Activated T-helper 1 cell treated with anti-CD3 and anti-CD28 coated beads, Interleukin-2, amount 50 U/mL, for 16 hours (primary cell): ENCODE measurements around the gene DIP2C.
"Not testable (repeated sequence)": the region's sequence is repeated elsewhere in the genome, so short reads cannot be mapped to it uniquely, and the experiment has no call there.

ENCODE experiments used
- DNase-seq, 2 donors: peaks; one replicate each; pipeline ENCODE4 v3.0.0-alpha.2; 2020; ENCODE audit warnings: low read depth in 1 of 2, low spot score in 1 of 2

DIP2C gene

DNA sequence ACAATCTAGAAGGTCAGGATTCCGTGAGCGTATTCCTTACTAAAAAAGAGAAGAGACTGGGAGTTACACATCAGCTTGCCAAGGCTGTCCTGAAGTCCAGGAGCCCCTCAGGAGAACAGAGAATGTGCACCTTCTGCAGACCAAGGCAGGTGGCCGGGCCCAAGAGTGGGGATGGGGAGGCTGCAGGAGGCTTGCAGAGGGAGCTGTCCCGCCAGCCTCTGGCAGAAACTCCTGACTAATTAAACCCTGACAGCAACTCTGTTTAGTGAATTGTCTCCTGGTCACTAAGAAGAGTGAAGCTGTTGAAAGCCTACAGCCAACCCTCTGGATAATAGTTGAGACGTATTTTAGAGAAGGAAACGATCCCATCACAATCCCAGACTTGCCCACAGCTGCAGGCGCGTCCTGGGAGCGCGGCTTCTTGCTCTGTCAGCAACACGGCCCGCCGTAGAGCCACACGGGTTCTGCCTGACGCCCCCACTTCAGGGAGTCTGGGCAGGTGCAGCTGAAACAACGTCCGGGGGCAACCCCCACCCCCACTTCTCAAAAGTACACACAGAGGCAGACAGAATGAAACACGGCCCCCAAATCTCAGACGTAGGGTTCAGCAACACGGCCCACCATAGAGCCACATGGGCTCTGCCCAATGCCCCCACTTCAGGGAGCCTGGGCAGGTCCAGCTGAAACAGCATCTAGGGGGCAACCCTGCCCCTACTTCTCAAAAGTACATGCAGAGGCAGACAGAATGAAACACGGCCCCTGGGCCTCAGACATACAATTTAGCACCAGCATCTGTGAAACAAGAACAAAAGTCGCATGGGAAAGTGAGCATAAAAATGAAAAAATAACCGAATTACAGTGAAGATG is 45.2 kb downstream of the DIP2C start:
- DNase-seq, result no peak

DNA sequence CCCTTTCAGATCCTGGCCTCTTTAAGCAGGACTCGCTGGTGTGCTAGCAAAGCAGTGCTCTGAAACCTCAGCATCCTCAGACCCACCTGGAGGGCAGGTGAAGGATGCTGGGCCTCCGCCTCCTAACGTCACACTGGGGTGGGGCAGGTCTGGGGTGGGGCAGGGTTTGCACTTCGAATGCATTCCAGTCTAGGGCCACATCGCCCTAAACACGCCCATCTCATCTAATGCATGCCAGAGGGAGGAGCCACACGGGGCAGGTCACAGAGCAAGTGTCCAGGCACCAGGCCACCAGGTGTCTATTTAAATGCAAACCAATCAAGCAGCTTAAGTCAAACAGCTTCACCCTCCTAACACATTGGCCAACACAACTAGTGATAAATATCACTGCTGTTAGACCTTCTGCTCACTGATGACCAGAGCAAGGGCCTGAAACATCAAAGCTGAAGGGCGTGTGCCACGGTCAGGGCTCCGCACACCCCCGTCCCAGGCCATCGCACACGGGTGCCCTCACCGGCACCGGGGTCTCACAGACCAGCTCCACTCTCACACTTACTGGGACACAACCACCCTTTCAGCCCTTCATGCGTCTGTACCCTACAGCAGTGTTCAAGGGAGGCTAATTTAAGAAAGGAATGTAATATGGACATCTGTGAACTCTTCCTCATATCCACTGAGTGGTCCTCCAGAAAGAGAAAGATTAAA is 47.1 kb downstream of the DIP2C start:
- DNase-seq, result no peak

DNA sequence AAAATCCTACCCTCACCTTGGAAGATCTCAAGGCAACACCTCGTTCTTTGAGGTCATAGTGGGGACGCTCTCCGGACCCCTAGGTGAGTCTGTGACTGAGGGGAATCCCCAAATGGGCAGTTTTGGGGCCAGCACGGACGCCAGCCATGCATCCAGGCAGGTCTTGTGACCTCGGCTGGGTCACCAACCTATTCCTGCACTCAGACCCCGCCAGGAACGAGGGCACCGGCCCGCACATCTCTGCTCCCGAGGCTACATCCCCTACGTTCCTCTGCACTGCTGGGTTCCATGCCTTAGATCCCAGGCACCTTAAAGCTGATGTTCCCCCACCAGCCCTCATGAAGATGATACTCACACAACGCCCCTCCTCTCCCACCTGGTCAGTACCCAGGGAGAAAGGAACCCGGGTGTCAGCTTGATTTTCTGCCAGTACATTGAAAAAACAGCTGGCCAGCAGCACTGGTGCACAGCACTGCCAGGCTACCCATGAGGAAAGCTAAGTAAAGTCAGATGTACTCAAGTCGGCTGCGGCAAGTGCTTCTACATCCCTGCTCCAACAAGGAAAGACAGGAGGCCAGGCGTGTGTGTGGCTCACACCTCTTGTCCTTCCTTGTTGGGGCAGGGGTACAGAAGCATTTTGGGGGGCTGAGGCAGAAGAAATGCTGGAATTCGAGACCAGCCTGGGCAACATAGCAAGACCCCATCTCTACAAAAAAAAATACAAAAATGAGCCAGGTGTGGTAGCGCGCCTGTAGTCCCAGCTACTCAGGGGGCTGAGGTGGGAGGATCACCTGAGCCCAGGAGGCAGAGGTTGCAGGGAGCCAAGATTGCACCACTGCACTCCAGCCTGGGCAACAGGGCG is 48.1 kb downstream of the DIP2C start:
- DNase-seq, result no peak

DNA sequence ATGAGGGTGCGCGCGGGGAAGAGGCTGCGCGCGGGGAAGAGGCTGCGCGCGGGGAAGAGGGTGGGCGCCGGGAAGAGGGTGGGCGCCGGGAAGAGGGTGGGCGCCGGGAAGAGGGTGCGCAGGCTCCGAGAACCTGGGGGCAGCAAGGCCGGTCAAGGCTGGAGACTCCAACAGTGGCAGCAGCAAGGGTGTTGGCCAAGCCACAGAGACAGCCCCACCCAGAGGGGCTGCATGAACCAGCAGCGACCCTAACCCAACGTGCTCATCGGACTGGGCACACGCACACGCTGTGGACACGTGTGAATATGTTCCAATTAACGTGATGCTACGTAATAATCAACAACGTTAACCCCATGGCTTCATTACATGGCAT is 48.8 kb downstream of the DIP2C start:
- no peak for DNase-seq

DNA sequence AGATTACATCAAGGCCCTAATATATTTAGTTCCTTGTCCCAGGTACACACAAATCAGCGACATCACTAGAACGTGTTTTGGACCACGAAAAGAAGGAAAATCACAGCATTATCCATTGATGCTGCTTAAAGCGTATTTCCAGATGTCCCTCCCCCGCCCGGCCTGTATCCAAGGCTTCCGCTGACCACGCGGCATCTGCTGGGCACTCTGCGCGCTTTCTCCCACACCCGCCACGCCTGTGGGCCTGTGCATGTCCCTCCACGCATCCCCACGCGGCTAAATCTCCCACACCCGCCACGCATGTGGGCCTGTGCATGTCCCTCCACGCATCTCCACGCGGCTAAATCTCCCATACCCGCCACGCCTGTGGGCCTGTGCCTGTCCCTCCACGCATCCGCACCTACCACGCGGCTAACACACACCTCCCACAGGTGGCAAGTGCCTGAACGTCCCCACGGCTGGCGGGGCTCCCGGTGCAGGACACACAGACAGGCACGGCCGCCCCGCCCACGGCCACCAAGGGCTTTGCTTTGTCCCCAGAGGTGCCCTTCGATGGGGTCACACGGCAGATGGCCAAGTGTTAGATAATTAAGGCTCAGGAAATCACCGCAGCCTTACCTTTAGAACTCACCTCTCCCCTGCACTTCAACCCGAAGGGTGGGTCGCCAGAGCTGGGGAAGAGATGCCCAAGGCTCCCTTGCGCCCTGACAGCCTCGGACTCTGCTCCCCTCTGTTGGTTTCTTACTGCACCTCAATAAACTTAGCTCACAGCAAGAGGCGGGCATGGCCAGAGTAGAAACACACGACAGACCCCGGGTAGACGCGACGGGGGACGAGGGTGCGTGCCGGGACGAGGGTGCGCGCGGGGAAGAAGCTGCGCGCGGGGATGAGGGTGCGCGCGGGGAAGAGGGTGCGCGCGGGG is 49.5 kb downstream of the DIP2C start:
- no peak for DNase-seq

DNA sequence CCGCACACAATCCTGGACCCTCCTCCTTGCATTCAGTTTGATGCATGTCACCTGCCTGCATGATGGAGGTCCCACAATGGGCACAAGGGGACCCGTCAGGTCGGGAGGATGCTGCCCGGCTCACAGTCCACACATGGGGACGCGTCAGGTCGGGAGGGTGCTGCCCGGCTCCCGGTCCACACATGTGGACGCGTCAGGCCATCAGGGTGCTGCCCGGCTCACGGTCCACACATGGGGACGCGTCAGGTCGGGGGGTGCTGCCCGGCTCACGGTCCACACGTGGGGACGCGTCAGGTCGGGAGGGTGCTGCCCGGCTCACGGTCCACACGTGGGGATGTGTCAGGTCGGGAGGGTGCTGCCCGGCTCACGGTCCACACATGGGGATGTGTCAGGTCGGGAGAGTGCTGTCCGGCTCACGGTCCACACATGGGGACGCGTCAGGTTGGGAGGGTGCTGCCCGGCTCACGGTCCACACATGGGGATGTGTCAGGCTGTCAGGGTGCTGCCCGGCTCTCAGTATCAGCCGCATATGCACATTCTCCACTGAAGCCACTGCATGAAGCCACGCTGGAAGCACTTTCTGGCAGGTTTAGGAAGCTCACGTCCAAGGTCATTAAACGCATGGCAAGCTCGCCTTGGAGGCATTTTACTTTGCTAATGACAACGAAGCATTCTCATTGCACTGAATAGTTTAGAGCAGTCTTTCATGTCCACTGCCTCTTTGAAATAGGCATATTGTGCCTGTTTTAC is 50.3 kb downstream of the DIP2C start:
- DNase-seq, result no peak

DNA sequence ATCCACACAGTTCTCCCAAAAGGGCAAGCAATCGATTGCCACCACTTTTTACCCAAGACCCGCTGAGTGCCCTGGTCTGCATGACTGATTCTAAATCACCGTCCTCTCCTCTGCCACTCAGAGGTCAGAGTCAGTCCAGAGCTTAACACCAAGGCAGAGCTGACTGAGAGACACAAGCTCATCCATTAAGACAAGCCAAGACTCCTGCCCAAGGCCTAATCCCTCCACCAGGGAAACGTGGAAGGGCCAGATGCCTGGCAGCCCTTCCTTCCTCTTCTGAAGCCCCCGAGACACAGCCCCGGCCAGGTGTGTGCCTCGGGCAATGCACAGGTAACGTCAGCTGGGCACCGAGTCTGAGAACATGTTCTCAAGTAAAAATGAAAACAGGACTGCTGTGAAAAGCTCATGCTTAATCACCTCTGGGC is 51.7 kb downstream of the DIP2C start:
- no peak for DNase-seq

DNA sequence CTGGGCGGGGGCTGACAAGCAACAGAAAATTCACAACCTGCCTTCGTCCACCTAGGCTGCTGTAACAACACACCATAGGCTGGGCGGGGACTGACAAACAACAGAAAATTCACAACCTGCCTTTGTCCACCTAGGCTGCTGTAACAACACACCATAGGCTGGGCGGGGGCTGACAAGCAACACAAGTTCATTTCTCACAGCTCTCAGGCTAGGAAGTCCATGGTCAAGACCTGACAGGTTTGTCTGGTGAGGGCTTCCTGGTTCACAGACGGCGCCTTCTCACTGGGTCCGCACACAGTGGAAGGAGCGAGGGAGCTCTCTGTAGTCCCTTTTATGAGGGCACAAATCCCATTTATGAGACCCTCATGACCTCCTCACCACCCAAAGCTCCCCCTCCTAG is 52.2 kb downstream of the DIP2C start:
- no peak for DNase-seq

DNA sequence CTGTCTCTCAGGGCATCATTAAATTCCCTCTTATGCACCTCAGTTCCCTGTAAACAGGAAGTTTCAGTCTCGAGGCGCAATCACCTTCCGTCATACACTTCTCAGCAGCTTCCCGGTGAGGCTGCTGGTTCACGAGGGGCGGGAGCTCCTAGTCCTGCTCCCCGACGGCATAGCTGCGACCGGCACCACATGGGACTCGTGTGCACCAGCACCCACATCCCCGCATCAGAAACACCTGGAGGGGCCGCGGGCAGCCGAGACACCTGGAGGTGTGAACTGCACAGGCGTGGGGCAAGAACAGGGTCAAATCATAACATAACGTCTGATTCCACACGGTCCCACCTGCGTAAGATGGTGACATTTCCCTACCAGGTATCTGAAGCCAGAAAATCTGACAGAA is 52.7 kb downstream of the DIP2C start:
- DNase-seq, result no peak

DNA sequence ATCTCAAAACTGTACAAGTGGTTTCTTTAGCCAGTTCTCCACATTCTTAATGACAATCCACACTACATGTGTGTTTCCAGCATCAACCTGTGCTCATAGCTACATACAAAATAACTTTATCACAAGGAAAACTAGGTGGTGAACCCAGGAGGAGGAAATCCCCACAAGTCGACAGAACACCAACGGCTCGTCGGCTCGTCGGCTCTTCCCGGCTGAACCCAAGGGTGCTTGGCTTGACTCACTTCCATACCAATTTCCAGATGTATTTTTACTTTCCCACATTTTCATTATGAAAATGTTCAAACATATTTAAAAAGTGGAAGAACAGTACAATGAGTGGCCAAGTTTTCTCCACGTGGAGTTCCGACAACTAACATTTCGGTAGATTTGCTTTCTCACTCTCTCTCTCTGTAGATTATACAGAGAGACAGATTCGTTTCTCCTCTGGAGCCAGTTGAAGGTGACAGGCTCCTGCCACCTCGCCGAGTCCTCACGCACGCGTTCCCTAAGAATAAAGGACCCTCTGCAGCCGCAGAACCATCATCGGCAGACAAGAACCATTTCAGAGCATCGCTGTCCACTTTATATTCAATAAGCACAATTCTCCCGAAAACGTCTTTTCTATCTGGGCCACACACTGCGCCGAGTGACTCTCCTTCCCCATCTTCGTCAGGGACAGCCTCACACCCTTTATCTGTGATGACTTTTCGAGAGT is 53.3 kb downstream of the DIP2C start:
- no peak for DNase-seq

DNA sequence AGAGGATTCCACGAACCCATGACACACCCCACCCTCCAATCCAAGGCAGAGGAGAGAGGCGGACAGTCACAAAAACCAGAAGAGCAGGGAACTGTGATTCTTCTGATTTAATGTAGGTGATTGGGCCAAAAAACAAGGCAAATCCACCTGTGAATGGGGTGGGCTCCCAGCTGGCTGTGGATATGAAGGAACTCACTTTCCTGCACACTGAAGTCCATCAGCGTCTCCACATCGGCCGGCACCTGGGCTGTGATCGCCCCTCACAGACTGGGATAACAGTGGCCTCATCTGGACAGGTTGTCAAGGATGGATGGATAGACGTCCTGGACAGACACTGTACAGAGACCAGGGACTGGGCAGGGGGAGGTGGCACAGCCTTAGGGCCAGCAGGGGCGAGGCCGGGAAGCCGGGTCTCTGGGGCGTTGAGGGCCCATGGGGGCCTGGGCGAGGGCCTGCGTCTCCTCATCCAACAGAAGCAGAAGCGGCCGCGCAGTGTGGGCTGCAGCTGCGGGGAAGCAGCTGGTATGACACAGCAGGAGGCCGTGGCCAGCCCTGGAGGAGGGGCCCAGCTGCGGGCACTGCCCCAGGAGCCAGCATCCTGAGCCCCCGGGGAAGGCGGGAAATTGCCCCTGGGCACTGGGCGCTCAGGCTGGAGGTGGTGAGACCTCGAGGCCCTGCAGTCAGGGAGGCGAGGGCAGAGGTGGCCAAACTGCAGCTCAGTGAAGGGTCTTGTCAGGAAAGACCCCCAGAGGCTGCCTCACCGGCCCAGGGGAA is 54.2 kb downstream of the DIP2C start:
- no peak for DNase-seq

DNA sequence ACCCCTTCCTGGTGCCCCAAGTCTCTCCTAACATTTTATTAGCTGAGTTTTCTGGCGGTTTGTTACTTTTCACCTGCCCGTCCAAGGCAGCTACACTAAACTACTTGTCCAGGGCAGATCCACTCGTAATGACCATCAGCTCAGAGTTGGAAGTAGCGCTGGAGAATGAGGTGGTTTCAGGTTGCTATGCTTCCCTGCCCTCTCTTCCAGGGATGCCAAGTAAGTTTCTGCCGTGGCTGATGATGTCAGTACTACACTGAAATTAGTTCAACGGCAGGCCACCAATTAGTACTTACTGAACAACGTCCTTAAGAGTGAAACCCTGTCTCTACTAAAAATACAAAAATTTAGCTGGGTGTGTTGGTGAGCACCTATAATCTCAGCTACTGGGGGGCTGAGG is 55.2 kb downstream of the DIP2C start:
- no peak for DNase-seq

DNA sequence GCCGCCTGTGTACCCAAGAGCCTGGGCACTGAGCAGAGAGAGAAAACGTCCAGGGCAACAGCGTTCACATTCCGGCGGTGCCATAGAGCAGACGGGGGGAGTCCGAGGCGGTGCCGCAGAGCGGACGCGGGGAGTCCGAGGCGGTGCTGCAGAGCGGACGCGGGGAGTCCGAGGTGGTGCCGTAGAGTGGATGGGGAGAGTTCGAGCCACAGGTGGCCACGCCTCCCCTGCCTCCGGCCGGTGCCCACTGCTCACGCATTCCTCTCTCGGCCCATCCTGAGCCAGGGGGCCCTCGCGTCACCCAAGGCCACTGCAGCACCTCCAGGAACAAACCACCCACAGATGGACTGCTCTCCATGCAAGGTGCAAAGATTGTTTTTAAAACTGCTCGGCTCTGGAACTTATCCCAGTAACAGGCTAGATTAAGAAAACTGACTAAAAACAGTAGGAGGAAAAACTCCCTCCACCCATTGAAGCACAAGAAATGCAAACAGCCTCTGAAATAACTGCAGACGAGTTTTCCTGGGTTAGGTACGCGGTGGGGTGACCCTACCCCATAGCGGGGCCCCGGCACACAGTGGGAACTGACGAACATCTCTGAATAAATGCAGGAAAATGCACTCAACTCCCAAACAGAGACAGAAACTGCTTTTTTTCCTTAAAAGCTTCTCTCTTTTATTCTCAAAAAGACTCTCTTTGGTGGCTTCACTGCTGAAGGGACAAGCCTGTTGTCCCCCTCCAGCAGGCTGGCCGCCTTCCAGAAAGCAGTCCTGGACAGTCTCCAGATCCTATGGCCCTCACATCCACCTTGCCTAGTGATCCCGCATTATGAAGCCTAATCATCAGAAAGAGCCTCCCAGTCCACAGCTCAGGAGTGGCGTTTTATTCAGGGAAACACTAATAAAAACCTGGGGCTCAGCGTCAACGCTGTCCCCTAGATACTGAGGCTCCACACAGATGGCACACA is 55.9 kb downstream of the DIP2C start:
- no peak for DNase-seq

DNA sequence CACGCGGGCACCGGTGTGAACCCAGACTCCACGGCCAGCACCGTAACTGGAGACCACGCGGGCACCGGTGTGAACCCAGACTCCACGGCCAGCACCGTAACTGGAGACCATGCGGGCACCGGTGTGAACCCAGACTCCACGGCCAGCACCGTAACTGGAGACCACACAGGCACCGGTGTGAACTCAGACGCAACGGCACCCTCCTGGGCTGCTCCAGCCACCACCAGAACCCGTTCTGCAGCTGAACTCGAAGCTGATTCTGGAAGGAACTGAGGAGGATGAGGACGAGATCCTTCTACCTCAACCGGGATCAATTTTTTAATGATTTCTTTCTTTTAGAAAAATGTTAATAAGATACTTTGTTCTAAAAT is 56.7 kb downstream of the DIP2C start:
- DNase-seq, result not testable (repeated sequence)

DNA sequence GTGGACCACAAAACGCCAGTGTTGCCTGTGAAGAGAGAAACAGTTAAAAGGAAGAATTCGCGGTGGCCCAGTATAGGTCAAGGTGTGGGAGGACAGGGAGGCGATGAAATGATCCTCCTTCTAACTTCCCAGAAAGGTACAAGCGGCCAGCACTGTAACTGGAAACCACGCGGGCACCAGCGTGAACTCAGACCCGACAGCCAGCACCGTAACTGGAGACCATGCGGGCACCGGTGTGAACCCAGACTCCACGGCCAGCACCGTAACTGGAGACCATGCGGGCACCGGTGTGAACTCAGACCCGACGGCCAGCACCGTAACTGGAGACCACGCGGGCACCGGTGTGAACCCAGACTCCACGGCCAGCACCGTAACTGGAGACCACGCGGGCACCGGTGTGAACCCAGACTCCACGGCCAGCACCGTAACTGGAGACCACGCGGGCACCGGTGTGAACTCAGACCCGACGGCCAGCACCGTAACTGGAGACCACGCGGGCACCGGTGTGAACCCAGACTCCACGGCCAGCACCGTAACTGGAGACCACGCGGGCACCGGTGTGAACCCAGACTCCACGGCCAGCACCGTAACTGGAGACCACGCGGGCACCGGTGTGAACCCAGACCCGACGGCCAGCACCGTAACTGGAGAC is 57.2 kb downstream of the DIP2C start:
- not testable (repeated sequence) for DNase-seq

DNA sequence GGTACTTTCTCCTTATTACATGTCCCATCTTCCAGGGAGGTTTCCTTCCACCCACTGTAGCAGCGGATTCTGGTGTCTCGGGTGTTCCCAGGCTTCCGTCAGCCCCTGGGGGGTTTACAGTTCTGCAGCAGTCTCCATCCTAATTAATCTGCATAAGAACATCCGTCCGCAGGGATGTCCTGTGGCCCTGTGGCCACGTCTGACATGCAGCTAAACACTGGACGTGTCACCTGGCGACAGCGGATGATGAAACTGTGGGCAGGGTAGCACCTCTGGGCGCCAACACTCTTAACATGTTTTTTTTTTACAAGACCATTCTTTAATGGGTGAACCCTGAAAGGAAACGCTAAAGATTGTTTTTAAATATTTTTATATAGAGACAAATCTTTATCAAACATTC is 58.2 kb downstream of the DIP2C start:
- DNase-seq, result no peak

DNA sequence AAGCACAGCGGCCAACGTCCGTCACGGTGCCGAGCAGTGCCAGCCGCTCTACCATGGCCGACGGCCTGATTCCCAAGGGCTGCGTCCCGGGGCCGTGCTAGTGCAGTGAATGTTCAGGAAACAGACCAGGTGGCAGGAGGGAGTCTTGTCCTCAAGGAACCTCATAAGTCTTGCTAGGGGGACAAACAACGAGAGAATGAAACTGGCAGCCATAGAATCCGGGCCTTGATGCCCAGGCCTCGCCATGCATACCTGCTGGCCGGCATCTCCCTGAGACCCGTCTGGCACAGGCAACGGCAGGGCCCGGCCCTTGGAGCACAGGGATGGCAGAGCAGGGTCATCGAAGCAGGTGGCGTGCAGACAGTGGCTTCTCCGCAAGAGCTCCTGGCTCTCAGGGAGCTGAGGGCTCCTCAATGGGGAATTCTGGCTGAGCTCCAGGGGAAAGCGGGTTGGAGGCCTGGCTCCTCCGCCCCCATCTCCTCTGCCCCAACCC is 58.8 kb downstream of the DIP2C start:
- DNase-seq, result no peak
